AG09309 (cell line): ENCODE results near the gene ZNF438.

ENCODE experiments used
- DNase-seq: peaks from one replicate; pipeline ENCODE4 v3.0.0-alpha.2; 2010; ENCODE audit warnings: low read depth
- H3K4me3 ChIP-seq: 2 replicates; pipeline ENCODE4 v1.5.1; 2011; ENCODE audit warnings: mild to moderate bottlenecking, low read depth, low read length, moderate library complexity; ENCODE audit not compliant: control insufficient read depth
- TF ChIP-seq, protein P1 (sequence below): IDR thresholded peaks from 2 replicates; pipeline ENCODE4 v1.5.1; 2011; ENCODE audit warnings: mild to moderate bottlenecking, low read depth, low read length, inconsistent platforms; ENCODE audit not compliant: insufficient read depth, control insufficient read depth; ENCODE audit errors: missing control alignments

ZNF438 gene

DNA sequence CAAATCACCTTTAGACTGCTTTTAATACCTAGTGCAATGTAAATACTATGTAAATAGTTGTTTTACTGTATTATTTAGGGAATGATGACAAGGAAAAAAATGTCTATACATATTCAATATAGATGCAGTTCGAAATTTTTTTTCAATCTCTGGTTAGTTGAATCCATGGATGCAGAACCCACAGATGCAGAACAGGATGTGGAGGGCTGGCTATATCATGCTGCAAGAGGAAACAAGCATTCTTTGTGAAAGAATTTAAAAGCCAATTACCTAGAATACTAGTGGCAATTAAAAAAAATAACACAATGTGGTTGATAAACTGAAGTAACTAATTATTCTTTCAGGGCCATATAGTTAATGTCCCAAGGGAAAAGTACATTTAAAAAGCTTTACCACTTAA is 170.4 kb downstream of the ZNF438 start:
- TF ChIP-seq, protein P1, sequence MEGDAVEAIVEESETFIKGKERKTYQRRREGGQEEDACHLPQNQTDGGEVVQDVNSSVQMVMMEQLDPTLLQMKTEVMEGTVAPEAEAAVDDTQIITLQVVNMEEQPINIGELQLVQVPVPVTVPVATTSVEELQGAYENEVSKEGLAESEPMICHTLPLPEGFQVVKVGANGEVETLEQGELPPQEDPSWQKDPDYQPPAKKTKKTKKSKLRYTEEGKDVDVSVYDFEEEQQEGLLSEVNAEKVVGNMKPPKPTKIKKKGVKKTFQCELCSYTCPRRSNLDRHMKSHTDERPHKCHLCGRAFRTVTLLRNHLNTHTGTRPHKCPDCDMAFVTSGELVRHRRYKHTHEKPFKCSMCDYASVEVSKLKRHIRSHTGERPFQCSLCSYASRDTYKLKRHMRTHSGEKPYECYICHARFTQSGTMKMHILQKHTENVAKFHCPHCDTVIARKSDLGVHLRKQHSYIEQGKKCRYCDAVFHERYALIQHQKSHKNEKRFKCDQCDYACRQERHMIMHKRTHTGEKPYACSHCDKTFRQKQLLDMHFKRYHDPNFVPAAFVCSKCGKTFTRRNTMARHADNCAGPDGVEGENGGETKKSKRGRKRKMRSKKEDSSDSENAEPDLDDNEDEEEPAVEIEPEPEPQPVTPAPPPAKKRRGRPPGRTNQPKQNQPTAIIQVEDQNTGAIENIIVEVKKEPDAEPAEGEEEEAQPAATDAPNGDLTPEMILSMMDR, result no peak
- H3K4me3 ChIP-seq, result no peak overlapping the region
- no peak for DNase-seq

- no peak overlapping the region for H3K4me3 ChIP-seq
- DNase-seq, result no peak
- TF ChIP-seq, protein P1, result no peak
Observed at GRCh38 chr10:30858499-30858898, 173.2 kb downstream of the ZNF438 start.

DNA sequence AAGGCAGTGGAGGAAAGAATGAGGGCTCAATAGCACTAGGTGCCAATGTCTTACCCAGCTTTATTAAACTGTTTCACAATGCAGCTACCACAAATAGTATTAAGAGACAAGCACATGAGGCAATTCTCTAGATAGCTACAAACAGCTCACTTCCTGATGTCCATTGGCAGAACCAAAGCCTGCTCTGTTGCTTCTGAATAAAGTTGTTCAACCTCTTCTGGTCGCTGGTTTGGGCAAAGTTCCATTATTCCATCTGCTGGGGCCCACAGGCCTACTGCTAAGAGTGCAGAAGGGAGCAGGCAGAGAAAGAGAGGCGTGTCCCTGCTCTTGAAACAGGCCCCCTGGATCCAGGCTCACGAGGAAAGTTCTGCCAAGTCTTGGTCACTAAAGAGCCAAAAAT is 173.9 kb downstream of the ZNF438 start:
- DNase-seq, result peak; percentile 90
- H3K4me3 ChIP-seq, result no peak overlapping the region

GRCh38 chr10:30855131-30855530 is 176.5 kb downstream of the ZNF438 start:
- DNase-seq, result no peak
- TF ChIP-seq, protein P1, result no peak
- H3K4me3 ChIP-seq, result no peak overlapping the region

More for the DNA sequence above, 173.9 kb downstream of the ZNF438 start:
- TF ChIP-seq, protein P1, result no peak

DNA sequence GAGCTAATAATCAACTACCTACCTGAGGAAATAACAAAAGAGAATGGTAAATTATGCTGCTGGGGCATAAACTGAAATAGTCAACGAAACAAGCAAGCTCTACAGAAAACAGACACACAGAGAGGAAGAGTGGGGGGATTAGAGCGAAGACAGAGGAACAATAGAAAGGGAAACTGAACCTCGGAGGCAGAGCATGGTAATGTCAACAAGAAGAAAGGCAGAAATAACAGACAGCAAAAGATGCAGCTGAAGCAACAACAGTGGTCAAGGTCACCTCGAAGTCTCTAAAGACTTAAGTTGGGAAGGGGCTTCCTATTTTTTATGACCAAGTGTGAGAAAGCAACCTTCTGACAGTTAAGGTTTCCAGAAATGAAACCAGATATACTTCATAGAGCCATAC is 177.0 kb downstream of the ZNF438 start:
- TF ChIP-seq, protein P1, result no peak
- H3K4me3 ChIP-seq, result no peak overlapping the region
- DNase-seq, result no peak

DNA sequence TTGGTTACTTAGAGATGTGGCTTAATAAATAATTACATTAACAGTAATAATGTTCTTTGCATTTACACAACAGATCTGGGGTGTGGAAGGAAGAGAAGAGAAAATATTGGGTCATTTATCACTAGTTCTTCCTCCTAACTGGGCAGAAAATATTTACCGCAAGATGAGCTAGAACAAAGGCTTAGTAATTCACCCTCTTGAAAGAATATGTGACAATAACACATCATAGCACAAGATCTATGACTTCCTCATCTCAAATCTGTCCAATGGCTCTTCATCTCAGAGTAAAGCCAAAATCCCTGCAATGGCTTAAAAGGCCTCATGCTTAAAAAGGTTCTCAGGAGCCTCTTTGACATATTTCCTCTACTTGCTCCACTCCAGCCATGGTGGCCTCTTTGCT is 178.6 kb downstream of the ZNF438 start:
- H3K4me3 ChIP-seq, result no peak overlapping the region
- DNase-seq, result no peak

More for the DNA sequence above, 178.6 kb downstream of the ZNF438 start:
- TF ChIP-seq, protein P1, result no peak
